ENCODE measurements around the gene COL6A2.
"Not testable (repeated sequence)": the region's sequence is repeated elsewhere in the genome, so short reads cannot be mapped to it uniquely, and the experiment has no call there.

COL6A2 gene

DNA sequence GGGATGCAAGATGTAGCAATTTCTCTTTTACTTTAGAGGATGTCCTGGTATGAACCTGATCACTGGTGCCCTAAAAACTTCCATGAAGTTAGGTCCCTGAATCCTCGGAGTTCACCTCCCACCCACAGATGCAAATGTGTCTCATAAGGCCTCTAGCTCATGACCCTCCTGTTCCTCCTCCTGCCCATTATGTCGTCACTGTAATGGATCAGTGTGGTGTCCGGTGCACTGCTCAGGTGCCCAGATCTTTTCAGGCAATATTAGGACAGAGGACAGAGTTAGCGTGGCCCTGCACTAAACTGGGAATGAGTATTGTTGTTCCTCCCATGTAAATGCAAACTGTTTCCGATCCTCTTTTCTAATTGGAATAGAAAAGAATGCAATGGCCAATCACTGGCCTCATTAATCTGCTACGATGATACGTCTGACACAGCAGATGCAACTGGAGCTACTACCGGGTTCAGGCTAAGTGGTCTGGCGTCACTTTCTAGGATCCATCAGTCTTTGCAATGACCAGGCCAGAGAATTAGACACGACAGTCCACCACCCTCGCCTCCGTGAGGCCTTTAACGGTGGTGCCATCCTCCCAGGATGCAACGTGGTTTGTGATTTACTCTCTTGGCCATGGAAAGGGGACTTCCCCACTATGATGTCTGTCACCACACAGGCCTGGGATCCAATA is 3.4 kb upstream of the COL6A2 start:
- no peak for DNase-seq (ENCODE audit: low read depth)

DNA sequence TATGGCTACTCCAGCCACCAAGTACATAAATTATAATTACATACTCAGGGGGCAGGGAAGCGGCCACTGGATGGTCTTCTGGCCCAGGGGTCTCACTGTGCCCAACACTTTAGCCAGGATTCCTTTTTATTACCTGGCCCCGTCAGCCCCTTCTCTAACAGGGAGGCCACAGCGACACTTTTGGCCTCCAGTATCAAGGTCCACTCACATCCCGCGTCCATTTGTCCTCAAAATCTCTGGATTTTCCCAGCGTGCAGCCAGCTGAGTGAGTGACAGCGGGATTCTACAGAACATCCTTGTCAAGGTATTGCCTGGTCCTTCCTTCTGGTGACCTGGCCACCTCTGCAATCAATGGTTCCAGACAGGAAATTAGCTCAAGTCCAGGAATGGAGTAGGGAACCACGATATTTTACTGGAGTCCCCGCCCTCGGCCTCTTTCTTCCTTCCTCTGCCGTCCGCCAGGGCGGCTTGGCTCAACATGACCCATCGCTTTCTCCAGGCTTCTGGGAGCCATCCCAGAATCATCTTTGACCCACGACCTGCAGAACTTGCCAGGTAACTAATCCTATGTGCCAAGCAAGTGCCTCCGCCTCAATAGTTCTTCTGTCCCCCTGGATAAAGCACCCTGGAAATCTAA is 2.7 kb upstream of the COL6A2 start:
- no peak for DNase-seq (ENCODE audit: low read depth)

DNA sequence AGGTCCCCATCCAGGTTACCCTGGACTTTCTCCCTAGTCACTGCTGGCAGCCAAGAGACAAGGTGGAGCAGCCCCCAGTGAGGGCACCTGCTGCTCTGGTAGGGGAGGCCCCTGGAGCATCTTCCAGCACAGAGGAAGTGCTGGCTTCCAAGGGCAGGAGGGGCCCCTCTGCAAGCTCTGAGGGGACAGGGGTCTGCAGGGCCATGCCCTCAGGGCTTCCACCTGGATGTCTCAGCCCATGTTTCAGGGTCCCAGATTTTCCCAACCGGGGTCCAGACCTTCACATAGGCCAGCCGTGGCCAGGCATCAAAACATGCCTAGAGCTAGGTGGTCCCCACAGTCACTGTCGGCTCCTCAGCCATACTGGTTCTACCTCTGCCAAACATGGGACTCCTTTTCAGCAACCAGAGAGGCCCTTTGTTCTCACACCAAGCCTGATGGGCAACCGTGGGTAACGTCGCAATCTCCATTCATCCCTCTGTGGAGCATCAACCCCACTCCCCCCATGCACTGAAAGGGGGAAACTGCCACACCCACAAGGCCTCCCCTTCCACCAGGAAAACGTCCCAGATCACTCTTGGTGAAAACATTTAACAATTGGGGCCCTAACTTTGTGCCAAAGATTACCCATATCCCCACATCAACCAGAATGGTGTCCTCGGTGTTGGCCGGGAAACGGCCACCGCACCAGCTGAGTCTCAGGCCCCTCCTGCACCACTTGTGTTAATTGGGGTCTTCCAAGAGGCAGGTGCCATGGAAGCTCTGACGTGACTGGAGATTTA is 1.9 kb upstream of the COL6A2 start:
- DNase-seq (ENCODE audit: low read depth) = no peak

DNA sequence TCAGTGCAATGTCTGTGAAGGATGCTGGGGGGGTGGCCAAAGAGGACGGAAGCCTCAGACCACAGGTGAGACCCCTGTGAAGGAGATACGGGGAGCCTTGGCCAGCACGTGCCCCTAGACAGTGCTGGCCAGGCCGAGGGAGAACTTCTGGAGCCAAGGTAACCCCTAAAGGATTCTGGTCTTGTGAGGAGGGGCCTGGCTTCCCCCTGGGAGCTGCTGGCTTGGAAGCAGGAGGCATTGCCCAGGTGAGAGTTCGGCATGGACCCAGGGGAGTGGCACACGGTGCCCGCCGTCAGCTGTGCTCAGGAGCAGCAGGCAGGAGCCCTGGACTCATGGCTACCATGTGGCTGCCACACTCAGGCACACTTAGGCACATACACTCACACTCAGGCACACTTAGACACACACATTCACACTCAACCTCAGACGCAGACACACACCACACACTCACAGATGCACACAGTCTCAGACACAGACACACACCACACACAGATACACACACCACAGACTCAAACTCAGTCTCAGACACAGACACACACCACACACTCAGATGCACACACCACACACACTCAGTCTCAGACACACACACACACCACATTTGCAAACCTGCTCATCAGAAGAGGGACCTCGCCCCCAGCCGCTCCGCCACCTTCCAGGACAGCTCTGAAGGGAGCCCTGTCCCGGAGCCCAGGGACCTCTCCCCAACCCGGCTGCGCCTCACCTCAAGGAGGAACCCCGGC is 1.1 kb upstream of the COL6A2 start:
- DNase-seq (ENCODE audit: low read depth) = no peak

DNA sequence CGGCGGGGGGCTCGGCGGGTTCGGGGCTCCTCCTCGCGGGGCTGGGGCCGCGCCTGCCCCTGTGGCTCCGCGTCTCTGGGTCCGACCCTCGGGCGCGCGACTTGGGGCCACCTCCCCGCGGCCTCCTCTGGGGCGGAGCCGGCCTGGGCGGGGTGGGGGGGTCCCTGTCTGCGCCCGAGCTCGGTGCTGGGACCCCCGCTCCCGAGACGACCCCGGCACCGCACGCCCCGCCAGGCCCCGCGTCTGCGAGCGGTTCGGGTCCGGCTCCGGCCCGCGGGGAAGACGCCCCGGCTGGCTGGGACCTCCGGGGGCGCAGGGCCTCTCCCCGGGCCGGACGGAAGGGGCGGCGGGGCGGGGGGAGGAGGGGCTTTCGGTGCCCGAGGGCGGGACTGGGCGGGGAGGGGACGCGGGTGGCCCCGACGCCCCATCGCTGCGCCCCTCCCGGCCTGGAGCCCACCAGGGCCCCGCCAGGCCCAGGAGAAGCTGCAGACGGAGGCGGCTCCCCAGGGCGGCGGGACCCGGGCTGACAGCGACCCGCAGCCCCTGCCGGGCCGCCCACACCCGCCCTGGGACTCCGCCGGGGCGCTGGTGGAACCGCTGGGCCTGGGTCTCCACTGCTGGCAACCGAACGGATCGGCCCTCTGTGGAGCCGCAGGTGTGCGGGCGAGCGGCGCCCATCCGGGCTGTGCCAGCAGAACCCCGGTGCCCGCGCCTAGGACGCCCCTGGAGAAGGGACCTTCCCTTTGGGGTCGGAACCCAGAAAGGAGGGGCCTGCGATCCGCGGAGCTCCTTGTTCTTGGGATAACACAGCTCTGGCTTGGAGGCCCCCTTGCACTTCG is 610 bp downstream of the COL6A2 start:
- no peak for DNase-seq (ENCODE audit: low read depth)

DNA sequence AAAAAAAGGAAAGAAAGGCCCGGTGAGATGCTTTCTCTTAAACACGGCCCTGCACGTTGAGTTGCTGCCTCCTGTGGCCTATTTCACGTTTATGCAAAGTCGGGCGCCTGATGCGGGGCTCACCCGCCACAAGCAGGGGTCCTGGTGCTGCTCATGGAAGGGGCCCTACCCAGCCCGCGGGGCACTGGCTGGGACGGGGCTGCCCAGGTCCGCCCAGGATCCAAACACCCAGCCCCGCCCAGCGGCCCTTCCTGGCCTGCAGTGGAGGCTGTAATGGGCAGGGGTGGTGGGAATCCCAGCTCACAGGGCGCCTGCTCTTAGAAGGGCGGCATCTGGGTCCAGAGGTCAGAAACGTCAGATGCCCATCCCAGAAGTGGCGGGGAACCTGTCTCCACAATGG is 1.6 kb downstream of the COL6A2 start:
- peak; percentile 41 for DNase-seq (ENCODE audit: low read depth)

DNA sequence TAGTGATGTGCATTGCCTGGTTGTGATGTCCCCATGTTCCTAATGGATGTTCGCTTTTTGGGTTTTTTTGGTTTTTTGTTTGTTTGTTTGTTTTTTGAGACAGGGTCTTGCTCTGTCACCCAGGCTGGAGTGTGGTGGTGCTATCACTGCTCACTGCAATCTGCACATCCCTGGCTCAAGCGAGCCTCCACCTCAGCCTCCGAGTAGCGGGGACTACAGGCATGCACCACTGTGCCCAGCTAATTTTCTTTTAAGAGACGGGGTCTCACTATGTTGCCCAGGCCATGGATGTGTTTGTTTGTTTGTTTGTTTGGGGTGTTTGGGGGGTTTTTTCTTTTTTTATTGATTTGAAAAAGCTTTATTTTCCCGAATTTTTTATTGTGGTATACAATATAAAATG is 2.1 kb downstream of the COL6A2 start:
- DNase-seq (ENCODE audit: low read depth) = no peak

DNA sequence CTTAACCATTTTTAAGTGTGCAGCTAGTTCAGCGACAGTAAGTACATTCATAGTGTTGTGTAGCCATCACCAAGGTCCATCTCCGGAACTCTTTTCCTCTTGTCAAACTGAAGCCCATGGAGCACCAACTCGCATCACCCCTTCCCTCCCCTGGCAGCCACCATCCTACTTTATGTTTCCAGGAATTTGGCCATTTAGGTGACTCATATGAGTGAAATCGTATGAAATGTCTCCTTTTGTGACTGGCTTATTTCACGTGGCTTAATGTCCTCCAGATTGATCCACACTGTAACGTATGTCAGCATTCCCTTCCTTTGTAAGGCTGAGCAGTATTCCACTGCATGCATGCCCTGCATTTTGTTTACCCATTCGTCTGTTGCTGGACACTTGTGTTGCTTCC is 2.5 kb downstream of the COL6A2 start:
- peak; percentile 31 for DNase-seq (ENCODE audit: low read depth)

DNA sequence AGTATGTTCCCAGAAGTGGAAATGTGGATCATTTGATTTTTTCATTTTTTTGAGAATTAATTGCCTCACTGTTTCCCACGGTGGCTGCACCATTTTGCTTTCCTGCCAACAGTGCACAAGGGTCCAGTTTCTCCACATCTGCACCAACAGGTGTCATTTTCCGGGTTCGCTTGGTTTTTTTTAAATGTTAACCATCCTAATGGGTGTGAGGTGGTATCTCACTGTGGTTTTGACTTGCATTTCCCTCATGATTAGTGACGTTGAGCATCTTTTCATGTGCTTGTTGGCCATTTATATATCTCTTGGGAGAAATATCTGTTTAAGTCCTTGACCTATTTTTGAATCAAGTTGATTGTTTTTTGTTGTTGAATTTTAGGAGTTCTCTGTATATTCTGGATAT is 3.0 kb downstream of the COL6A2 start:
- no peak for DNase-seq (ENCODE audit: low read depth)

DNA sequence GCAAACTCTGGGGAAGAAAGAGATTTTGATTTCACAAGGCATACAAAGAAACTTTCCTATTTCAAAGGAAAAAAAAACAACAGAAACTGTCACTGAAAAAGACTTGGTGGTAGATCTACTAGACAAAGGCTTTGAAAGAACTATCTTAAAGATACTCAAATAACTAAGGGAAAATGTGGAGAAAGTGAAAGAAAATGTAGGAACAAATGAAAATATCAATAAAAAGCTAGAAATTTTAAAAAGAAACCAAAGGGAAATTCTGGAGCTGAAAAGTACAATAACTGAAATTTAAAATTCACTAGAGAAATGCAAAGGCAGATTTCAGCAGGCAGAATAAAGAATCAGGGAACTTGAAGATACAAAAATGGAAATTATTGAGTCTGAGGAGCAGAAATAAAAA is 6.2 kb downstream of the COL6A2 start:
- DNase-seq (ENCODE audit: low read depth) = no peak

DNA sequence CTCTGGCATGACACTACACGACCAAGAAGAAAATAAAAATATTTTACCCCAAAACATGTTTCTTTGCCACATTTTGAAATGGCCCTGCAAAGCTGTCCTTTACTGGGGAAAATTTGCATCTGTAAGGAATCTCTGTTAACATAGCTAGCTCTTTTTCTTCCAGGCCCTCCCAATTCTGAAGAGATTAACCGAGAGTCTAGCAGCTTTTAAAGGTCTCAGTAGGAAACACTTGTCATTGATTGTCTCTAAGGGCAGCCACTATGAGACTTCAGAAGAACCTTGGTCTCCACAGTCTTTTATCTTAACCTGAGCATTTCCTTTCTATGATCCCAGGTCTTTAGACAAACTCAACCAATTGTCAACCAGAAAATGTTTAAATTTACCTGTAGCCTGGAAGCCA is 9.5 kb downstream of the COL6A2 start:
- not testable (repeated sequence) for DNase-seq (ENCODE audit: low read depth)

DNA sequence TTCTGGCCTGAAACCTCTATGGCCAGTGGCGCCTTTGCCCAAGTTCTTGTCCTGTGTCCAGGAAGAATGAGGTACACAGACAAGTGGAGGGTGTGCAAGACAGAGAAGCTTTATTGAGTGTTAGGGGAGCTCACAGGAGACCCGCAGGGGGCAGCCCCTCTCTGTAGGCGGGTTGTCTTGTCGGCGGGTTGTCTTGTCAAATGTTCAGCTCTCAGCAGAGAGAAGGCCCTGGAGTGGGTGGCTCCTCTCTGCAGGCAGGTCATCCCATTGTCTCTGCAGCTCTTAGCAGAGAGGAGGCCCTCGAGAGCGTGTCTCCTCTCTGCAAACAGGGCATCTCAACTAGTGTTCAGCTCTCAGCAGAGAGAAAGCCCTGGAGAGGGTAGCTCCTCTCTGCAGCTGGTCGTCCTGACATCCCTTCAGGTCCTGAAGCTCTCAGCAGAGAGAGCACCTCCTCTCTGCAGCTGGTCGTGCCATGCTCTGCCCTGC is 11.0 kb downstream of the COL6A2 start:
- DNase-seq (ENCODE audit: low read depth) = no peak

DNA sequence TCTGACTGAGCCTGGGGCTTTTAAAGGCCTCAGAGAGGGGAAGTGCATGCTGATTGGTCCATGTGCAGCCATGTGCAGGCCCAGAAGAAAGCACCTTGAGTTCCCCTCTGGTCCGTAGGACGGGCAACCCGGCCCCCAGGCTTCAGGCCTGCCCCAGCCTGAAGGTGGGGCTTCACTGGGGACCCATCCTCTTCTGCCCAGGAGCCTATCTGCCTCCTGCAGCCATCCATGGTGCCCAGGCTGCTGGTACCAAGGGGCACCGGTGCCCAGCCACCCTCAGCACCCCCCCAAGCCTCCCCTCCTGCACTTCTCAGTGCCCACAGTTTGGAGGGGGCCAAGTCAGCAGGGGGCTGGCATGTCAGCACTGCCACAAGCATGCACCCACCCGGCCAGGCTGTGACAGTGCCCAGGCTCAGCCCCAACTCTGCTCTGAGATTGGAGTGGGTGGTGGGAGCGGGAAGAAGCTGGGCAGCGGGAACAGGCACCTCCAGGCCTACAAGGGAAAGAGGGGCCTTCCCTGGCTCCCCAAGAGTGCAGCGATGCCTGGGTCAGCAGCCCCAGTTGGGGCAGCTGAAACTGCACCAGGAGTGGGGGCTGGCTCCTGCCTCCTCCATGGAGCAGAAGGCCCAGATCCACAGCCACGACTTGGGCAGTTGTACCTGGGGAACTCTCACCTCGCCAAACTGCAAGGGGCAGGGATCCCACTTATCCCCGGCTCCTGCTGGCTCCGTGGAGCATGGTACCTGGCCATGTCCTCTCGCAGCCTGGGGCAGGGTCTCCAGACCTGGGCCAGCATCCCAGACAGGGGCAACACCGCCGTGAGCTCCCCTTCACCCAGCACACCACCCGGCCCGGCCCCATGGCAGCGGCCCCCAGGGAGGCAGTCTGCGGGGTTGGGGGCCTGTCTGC is 11.7 kb downstream of the COL6A2 start:
- no peak for DNase-seq (ENCODE audit: low read depth)

DNA sequence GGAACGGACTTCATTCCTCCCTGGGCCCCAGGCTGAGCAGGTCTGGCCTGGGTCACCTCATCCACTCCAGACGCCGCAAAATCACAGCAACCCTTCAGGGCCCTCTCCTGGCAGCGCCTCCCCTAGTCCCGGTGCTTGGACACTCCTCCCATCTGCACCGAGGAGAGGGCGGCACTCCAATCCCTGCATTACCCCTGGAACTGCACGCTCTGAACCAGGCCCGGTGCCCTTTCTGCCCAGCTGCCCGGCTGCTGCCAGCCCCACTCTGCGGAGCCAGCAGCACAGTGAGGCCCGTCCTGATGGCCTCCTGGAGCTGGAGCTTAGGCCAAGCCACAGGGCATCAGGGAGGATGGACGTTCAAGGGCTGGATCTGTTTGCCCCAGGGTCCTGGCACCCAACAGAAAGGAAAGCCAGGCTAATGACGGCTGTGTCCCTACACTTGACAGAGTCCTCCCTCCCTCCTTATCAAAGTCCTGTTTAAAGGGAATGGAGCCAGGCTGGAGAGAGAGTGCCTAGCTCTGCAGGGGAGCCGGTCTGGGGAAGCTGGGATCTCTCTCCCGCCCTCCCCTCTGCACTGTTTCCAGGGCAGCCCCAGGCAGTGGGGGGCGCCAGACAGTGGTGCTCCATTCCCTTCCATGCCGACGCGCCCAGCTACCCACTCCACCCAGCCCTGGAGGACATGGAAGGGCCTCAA is 12.7 kb downstream of the COL6A2 start:
- no peak for DNase-seq (ENCODE audit: low read depth)

DNA sequence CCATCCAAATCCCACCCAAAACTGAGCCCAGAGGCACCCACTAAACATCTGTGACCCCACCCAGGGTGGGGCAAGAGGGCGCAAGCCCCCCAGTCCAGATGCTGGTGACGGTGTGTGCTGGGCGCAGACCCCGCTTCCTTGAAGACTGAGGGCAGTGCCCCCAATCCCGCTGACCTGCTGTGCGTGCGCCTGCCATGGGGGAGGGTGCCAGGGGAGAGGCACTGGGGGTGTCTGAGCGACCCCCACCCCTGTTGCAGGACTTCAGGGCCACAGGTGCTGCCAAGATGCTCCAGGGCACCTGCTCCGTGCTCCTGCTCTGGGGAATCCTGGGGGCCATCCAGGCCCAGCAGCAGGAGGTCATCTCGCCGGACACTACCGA is 13.3 kb downstream of the COL6A2 start:
- no peak for DNase-seq (ENCODE audit: low read depth)

DNA sequence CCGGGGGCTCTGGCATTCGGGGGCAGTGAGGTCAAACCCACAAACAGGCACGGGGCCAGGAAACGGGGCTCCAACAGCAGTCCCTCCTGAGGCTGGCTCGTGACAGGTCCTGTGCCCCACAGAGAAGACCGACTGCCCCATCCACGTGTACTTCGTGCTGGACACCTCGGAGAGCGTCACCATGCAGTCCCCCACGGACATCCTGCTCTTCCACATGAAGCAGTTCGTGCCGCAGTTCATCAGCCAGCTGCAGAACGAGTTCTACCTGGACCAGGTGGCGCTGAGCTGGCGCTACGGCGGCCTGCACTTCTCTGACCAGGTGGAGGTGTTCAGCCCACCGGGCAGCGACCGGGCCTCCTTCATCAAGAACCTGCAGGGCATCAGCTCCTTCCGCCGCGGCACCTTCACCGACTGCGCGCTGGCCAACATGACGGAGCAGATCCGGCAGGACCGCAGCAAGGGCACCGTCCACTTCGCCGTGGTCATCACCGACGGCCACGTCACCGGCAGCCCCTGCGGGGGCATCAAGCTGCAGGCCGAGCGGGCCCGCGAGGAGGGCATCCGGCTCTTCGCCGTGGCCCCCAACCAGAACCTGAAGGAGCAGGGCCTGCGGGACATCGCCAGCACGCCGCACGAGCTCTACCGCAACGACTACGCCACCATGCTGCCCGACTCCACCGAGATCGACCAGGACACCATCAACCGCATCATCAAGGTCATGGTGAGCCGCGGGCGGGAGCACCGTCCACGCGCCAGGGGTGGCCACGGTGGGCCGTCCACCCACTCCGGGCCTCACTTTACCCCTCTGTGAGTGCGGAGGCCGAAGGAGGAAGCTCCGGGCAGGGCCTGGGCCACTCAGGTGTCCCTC is 14.2 kb downstream of the COL6A2 start:
- DNase-seq (ENCODE audit: low read depth) = no peak

DNA sequence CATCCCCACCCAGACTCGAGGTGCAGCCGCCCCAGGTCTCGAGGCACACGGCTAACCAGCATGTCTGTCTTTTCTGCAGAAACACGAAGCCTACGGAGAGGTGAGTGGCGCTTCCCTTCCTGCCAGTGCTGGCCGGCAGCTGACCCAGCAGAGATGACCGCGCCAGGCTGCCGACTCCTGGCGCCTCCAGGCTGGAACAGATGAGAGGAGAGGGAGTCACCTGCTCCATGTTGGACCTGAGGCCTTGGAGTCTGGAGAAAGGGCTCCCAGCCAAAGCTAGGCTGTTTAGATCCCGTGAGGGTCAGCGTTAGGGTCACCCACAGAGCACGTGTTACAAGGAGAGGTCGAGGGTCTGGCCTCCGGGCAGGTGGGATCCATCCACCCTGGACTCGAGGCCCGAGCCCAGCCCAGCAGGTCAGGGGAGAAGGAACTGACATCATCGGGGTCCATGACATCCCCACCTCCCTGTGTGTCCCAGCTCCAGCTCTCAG is 14.9 kb downstream of the COL6A2 start:
- DNase-seq (ENCODE audit: low read depth) = no peak

DNA sequence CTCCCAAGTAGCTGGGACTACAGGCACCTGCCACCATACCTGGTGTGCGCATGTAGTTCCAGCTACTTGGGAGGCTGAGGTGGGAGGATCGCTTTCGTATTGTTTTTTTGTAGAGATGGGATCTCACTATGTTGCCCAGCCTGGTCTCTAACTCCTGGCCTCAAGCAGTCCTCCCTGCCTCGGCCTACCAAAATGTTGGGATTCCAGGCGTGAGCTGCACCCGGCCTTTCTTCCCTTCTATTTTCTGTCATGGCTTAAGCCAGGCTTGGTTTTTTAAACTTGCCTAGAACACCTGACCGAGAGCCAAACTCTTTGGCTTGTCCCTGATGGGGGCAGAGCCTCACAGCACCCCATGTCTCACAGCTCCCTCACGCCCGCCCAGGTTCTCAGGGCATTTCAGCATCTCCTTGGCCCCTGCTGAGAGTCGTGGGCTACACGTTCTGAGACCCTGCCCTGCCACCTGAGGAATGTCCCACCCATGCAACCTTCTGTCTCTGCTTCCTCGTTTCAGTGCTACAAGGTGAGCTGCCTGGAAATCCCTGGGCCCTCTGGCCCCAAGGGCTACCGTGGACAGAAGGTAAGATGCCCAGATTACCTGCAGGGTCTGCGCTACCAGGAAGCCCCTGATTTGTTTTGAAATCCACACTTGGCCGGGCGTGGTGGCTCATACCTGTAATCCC is 15.7 kb downstream of the COL6A2 start:
- no peak for DNase-seq (ENCODE audit: low read depth)

Measured in iris pigment epithelial cell (primary cell).